Neural progenitor cell (in vitro differentiated cells): ENCODE data around the gene MYO10. TPM values are rescaled to one million over a fixed set of nuclear protein-coding genes. Genes with fewer than 3 reads are reported as not detected.

Experiments
- DNase-seq: peaks from one replicate; pipeline ENCODE4 v3.0.0-alpha.2; 2016; ENCODE audit warnings: low spot score
- H2AFZ ChIP-seq: fragments of 200-600 bp; sonication (generic); replicated peaks from 2 replicates; pipeline ENCODE4 v1.6.1; 2016; ENCODE audit warnings: antibody characterized with exemption
- H3F3A ChIP-seq: fragments of 200-600 bp; sonication (generic); 2 replicates; pipeline ENCODE4 v1.6.1; 2016; ENCODE audit warnings: antibody characterized with exemption, low read depth
- H3K27ac ChIP-seq: fragments of 200-600 bp; sonication (generic); 2 replicates; pipeline ENCODE4 v1.5.1; 2016; ENCODE audit warnings: mild to moderate bottlenecking
- H3K27me3 ChIP-seq: fragments of 200-600 bp; sonication (generic); 2 replicates; pipeline ENCODE4 v1.6.1; 2016; ENCODE audit warnings: mild to moderate bottlenecking, moderate library complexity
- H3K36me3 ChIP-seq: fragments of 200-600 bp; sonication (generic); 2 replicates; pipeline ENCODE4 v1.5.1; 2016
- H3K4me1 ChIP-seq: fragments of 200-600 bp; sonication (generic); 2 replicates; pipeline ENCODE4 v1.6.1; 2016; ENCODE audit warnings: mixed run types
- H3K4me2 ChIP-seq: fragments of 200-600 bp; sonication (generic); 2 replicates; pipeline ENCODE4 v1.6.1; 2016
- H3K4me3 ChIP-seq: fragments of 200-600 bp; sonication (generic); 2 replicates; pipeline ENCODE4 v1.5.1; 2016
- H3K79me2 ChIP-seq: fragments of 200-600 bp; sonication (generic); 2 replicates; pipeline ENCODE4 v1.6.1; 2016; ENCODE audit warnings: low read depth
- H3K9ac ChIP-seq: fragments of 200-600 bp; sonication (generic); 2 replicates; pipeline ENCODE4 v1.6.1; 2016
- H3K9me3 ChIP-seq: fragments of 200-600 bp; sonication (generic); 2 replicates; pipeline ENCODE4 v1.5.1; 2016; ENCODE audit warnings: low read depth
- H4K20me1 ChIP-seq: fragments of 200-600 bp; sonication (generic); 2 replicates; pipeline ENCODE4 v1.6.1; 2016; ENCODE audit warnings: low read depth
- H3K27ac Mint-ChIP-seq: 3 replicates; pipeline ENCODE4 v1.8.0; 2021; ENCODE audit warnings: mixed read lengths
- H3K27me3 Mint-ChIP-seq: 2 replicates; pipeline ENCODE4 v1.8.0; 2022; ENCODE audit warnings: low read depth, mild to moderate bottlenecking, inconsistent platforms, moderate library complexity, mixed read lengths; ENCODE audit not compliant: insufficient read depth
- H3K36me3 Mint-ChIP-seq: 3 replicates; pipeline ENCODE4 v1.8.0; 2021; ENCODE audit warnings: mixed read lengths
- H3K4me1 Mint-ChIP-seq: 3 replicates; pipeline ENCODE4 v1.8.0; 2021; ENCODE audit warnings: mixed read lengths
- H3K4me3 Mint-ChIP-seq: 3 replicates; pipeline ENCODE4 v1.8.0; 2021; ENCODE audit warnings: mild to moderate bottlenecking, moderate library complexity, mixed read lengths
- H3K9me3 Mint-ChIP-seq: 3 replicates; pipeline ENCODE4 v1.8.0; 2020; ENCODE audit warnings: mixed read lengths
- CTCF ChIP-seq: fragments of 200-600 bp; sonication (generic); IDR thresholded peaks from 2 replicates; pipeline ENCODE4 v1.5.1; 2017; ENCODE audit warnings: antibody characterized with exemption, mild to moderate bottlenecking
- EZH2 ChIP-seq: fragments of 200-600 bp; sonication (generic); IDR thresholded peaks from 2 replicates; pipeline ENCODE4 v1.6.1; 2017; ENCODE audit warnings: antibody characterized with exemption, mild to moderate bottlenecking, moderate library complexity
- EZH2phosphoT487 ChIP-seq: fragments of 200-600 bp; sonication (generic); IDR thresholded peaks from 2 replicates; pipeline ENCODE4 v1.6.1; 2017; ENCODE audit warnings: antibody characterized with exemption
- total RNA-seq: library from RNA; depleted of rRNA; stranded (reverse); fragments of >200 nt; gene quantifications from 2 replicates; pipeline ENCODE4 v1.2.3, GENCODE V29; 2015; ENCODE audit warnings: low replicate concordance

Gene MYO10
- total RNA-seq, 1 donor from 2014 or later: 39.1 TPM

GRCh38 chr5:16690243-16690852 lies 245.7 kb downstream of the MYO10 start:
- no peak overlapping the region for H3K4me2 ChIP-seq
- H3K36me3 Mint-ChIP-seq: peaks cover 52% of the 10 kb centered on the region
- H4K20me1 ChIP-seq: peaks cover 20% of the 10 kb centered on the region
- H3F3A ChIP-seq: peaks cover 10% of the 10 kb centered on the region
- no peak overlapping the region for H3K4me3 ChIP-seq
- peak overlapping the region; percentile 30 for H3K27ac Mint-ChIP-seq
- DNase-seq: peak; percentile 77
- peaks cover 8% of the 10 kb centered on the region for H3K4me1 Mint-ChIP-seq
- peaks cover 12% of the 10 kb centered on the region for H3K36me3 ChIP-seq
- peaks cover 6% of the 10 kb centered on the region for H3K27me3 Mint-ChIP-seq
- no peak overlapping the region for H3K4me3 Mint-ChIP-seq
- no peak overlapping the region for H3K9ac ChIP-seq
- H3K27ac ChIP-seq: peak overlapping the region; percentile 7
- TF ChIP-seq EZH2phosphoT487 (no peak), EZH2 (no peak), CTCF (peak; percentile 79)
- H3K9me3 ChIP-seq: no peaks in the 10 kb centered on the region
- H3K27me3 ChIP-seq: no peaks in the 10 kb centered on the region
- H3K79me2 ChIP-seq: peaks cover 48% of the 10 kb centered on the region
- no peaks in the 10 kb centered on the region for H3K9me3 Mint-ChIP-seq
- no peaks in the 10 kb centered on the region for H3K4me1 ChIP-seq
- H2AFZ ChIP-seq: no peak overlapping the region

DNA sequence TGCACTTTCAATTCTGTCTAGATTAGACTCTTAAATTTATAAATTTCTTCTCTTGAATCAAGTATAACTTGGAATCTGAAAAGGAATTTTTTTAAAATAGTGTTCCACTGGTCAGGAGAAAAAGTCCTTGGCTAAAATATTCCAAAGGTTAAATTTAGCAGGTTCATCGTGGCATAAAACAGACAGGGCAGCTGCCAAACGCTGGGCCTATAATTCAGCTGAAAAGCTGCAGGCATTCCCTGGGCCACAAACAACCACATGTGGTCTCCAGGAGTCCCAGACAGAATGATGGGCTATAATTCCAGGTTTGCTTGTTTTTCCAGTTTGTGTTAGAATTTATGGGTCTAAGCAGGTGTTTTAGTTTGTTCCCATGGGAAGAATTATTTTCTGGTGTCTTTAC lies 248.2 kb downstream of the MYO10 start:
- Histone ChIP-seq H3F3A (peaks cover 10% of the 10 kb centered on the region), H3K27me3 (no peaks in the 10 kb centered on the region), H3K9me3 (no peaks in the 10 kb centered on the region), H3K4me1 (no peaks in the 10 kb centered on the region), H2AFZ (no peak overlapping the region), H3K36me3 (peaks cover 12% of the 10 kb centered on the region), H3K27ac (no peak overlapping the region), H3K4me3 (no peak overlapping the region), H4K20me1 (peaks cover 11% of the 10 kb centered on the region), H3K4me2 (no peak overlapping the region), H3K79me2 (peaks cover 33% of the 10 kb centered on the region), H3K9ac (no peak overlapping the region)
- TF ChIP-seq EZH2: no peak
- TF ChIP-seq CTCF: no peak
- no peak for TF ChIP-seq EZH2phosphoT487
- H3K9me3 Mint-ChIP-seq: no peaks in the 10 kb centered on the region
- H3K27ac Mint-ChIP-seq: no peak overlapping the region
- no peak overlapping the region for H3K4me3 Mint-ChIP-seq
- DNase-seq: no peak
- peaks cover 51% of the 10 kb centered on the region for H3K36me3 Mint-ChIP-seq
- peaks cover 2% of the 10 kb centered on the region for H3K27me3 Mint-ChIP-seq
- H3K4me1 Mint-ChIP-seq: peaks cover 11% of the 10 kb centered on the region

- no peak overlapping the region for H2AFZ ChIP-seq
- peaks cover 4% of the 10 kb centered on the region for H4K20me1 ChIP-seq
- peaks cover 28% of the 10 kb centered on the region for H3K79me2 ChIP-seq
- Mint-ChIP-seq H3K36me3 (peaks cover 71% of the 10 kb centered on the region), H3K4me3 (no peak overlapping the region), H3K4me1 (peaks cover 8% of the 10 kb centered on the region), H3K27me3 (no peaks in the 10 kb centered on the region), H3K27ac (no peak overlapping the region), H3K9me3 (no peaks in the 10 kb centered on the region)
- DNase-seq: no peak
- no peak overlapping the region for H3K9ac ChIP-seq
- no peak for TF ChIP-seq CTCF
- TF ChIP-seq EZH2phosphoT487: no peak
- no peak for TF ChIP-seq EZH2
- H3K36me3 ChIP-seq: peaks cover 12% of the 10 kb centered on the region
- H3F3A ChIP-seq: no peaks in the 10 kb centered on the region
- no peaks in the 10 kb centered on the region for H3K27me3 ChIP-seq
- no peaks in the 10 kb centered on the region for H3K4me1 ChIP-seq
- H3K4me3 ChIP-seq: no peak overlapping the region
- H3K4me2 ChIP-seq: no peak overlapping the region
- no peak overlapping the region for H3K27ac ChIP-seq
- H3K9me3 ChIP-seq: no peaks in the 10 kb centered on the region
Measured at GRCh38 chr5:16685069-16685468, 251.0 kb downstream of the MYO10 start.
